Left ventricle myocardium superior (tissue), 1 donor: ENCODE measurements around the gene BORA. TPM values are rescaled to one million over a fixed set of nuclear protein-coding genes. Genes with fewer than 3 reads are reported as not detected.
"Not testable (repeated sequence)": the region's sequence is repeated elsewhere in the genome, so short reads cannot be mapped to it uniquely, and the experiment has no call there.

Experiments
- ATAC-seq: fragments of 200-7000 bp; cut with Tn5 transposase; one replicate; pipeline ENCODE4 v1.9.1; 2020; ENCODE audit warnings: mild to moderate bottlenecking, moderate library complexity
- DNase-seq: peaks from one replicate; pipeline ENCODE4 v3.0.0-alpha.2; 2020
- intact Hi-C: fragments of 100-400 bp; cut with micrococcal nuclease; formaldehyde crosslinking; loops from one replicate; pipeline ENCODE4 v1.11.0; 2022
- total RNA-seq: library from RNA; stranded (reverse); fragmentation: NEBNext Ultra II Directional; extraction: Animal tissue kit (Norgen Biotek cat#: 25700); gene quantifications from one replicate; pipeline ENCODE4 v1.2.1, GENCODE V29; 2021
- donor health status: DM: no; HTN: yes; CAD: no; lungs with severe emphysema.

Gene BORA
- total RNA-seq, 1 donor from 2014 or later: 0.62 TPM

GRCh38 chr13:72757792-72758535, 30.2 kb downstream of the BORA start:
- ATAC-seq (no peak), DNase-seq (no peak)
- intact Hi-C loops: no loop called here

- no peak for ATAC-seq
- intact Hi-C loops: no loop called here
- no peak for DNase-seq
Measured at GRCh38 chr13:72760189-72760588, 32.5 kb downstream of the BORA start.

GRCh38 chr13:72763411-72763810, 35.7 kb downstream of the BORA start:
- ATAC-seq (no peak), DNase-seq (no peak)
- intact Hi-C loops: no loop called here

GRCh38 chr13:72774019-72774418, 46.3 kb downstream of the BORA start:
- ATAC-seq: no peak
- DNase-seq: no peak
- intact Hi-C loops: no loop called here

DNA sequence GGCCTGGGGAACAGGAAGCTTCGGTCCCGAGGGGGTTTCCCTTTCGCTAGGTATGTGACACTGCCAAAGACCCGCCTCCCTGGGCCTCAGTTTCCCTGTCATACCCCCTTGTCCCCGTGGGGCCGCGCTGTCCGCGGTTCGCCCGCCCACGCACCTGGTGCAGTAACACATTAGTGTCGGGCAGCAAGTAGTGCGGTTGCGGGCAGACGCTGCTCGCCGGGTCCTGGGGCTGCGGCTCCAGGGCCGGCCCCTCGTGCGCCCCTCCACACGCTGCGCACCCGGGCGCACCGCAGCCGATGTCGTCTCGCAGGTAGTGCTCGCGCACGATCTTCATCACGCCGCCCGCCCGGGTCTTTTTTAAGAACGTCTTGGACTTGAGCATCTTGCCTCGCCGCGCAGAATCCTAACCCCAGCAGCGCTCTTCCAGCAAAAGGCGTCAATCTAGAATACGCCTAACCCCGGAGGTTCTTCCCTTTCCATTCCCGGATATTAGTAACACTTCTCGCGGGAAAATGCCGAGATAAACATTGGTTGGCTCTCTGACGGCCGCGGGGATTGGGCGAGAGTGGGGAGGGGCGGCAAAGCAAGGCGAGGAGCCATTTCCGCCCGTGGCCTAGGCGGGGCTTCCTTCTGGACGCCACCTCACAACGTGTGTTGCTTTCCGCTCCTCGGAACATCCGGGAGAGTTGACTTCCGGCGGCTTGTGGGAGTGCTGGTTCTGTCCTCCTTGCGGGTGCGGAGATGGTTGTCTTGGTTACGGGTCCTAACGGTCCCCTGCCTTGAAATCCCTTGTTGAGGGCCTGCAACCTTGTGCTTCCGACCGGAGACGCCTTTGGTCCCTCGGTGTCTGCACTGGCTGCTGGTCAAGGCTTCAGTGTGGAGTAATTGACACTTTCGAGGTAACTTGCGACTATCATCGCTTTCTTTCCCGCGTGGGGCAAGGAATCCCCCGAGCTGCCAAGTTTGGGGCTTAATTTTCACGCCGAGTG, 54.0 kb downstream of the BORA start, which contains the start of the genes DIS3 and PIBF1:
Gene DIS3 (minus strand): TSS at position 450 of the 989 bp plus-strand sequence. CDS start 68 bp downstream, at position 382.
Gene PIBF1 (plus strand): TSS at position 683 of the 989 bp plus-strand sequence. CDS start 1,337 bp downstream, outside the sequence.
- peak; percentile 96 for DNase-seq
- ATAC-seq: peak; percentile 100
- intact Hi-C loops: no loop called here

- no peak for ATAC-seq
- intact Hi-C loops: no loop called here
- DNase-seq: no peak
Measured at GRCh38 chr13:72782717-72783116, 55.0 kb downstream of the BORA start.

DNA sequence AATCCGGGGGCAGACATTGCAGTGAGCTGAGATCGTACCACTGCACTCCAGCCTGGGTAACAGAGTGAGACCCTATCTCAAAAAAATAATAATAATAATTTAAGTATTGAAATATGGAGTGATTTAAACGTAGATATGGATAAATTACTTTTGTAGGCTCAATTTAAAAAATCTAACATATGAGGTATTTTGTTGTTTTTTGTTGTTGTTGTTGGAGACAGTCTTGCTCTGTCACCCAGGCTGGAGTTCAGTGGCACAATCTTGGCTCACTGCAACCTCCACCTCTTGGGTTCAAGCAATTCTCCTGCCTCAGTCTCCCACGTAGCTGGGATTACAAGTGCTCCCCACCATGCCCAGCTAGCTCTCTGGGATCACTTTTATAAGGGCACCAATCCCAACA, 57.0 kb downstream of the BORA start:
- DNase-seq, ATAC-seq, intact Hi-C loops: not testable (repeated sequence)

DNA sequence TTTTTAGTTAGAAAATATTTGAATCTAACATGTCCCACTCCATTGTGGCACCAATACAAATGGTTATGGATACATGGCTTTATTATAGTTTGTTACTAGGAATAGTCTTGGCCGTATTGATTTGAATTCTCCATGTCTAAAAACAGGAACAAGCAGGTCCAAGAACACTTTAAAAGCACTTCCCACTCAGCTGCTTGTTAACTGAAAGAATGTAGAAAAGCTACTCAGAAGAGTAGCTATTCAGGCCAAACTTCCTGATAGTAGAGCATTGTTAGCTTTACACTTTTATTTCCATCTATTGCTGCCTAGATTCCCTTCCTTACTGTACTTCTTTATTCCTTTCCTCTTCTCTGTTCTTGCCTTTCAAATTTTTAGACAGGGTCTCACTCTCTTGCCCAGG, 61.1 kb downstream of the BORA start:
- intact Hi-C loops: no loop called here

DNA sequence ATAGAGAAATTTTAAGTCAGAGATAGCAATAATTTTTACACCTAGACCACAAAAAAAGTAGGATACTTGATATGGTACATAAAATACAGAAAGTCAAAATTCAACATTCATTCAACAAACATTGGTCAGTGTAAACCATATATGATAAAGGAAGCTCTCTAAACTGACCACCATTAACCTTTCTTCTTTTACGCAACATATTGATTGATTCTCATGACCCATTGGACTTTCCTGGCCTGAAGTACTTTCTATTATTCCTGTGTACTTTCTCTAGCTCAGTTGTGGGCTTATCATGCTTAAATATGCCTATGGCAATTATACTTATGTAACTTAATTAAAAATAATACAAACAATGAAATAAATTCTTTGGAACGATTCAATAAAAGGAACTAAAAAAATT, 64.9 kb downstream of the BORA start:
- DNase-seq: no peak
- intact Hi-C loops: no loop called here
- ATAC-seq: no peak

More for the DNA sequence above, 61.1 kb downstream of the BORA start:
- DNase-seq (no peak), ATAC-seq (no peak)

GRCh38 chr13:72798817-72799216, 71.1 kb downstream of the BORA start:
- ATAC-seq (no peak), DNase-seq (no peak)
- intact Hi-C loops: no loop called here

DNA sequence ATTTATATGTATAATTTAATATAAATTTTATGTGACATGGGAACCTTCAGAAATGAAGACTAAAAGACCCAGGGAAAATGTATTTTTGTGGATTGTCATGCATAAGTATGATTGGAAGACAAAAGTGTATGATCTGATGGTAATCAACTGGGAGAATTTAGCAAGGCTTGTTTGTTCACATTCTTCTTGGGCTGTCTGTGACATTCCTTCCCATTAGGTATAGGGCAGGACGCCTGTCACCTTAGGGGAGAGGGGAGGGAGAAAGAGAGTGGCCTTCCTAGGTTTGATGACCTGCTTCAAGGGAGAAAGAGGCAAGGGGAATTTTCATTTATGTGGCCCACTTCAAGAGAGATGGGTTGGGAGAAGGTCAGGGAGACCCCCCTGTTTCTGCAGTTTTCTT, 76.6 kb downstream of the BORA start:
- intact Hi-C loops: no loop called here
- no peak for ATAC-seq
- no peak for DNase-seq

Other genes starting within 250 kb of the BORA start
- gene MZT1, start 294 bp upstream of the BORA start, total RNA-seq: 6.8 TPM
- 13.6 TPM for gene DIS3, start 54.0 kb downstream of the BORA start, total RNA-seq
- gene PIBF1, start 54.2 kb downstream of the BORA start, total RNA-seq: 11.2 TPM